OCI-LY3 (cell line): ENCODE results near the gene RTL10.

ENCODE experiments used
- H2AFZ ChIP-seq: fragments of 200-600, 300-600 bp; shearing (Covaris generic); 2 replicates; pipeline ENCODE4 v1.6.0; 2014; ENCODE audit warnings: antibody characterized with exemption, low read depth, low read length
- H3K27ac ChIP-seq: fragments of 200-600, 300-600 bp; sonication (generic); 2 replicates; pipeline ENCODE4 v1.5.1; 2014; ENCODE audit warnings: mild to moderate bottlenecking, low read length, moderate library complexity, mixed read lengths
- H3K27me3 ChIP-seq: fragments of 200-600, 300-600 bp; sonication (generic); 2 replicates; pipeline ENCODE4 v1.6.1; 2014; ENCODE audit warnings: low read depth, low read length, mixed read lengths
- H3K36me3 ChIP-seq: fragments of 200-600, 300-600 bp; sonication (generic); replicated peaks from 2 replicates; pipeline ENCODE3; 2014; ENCODE audit warnings: low read depth, low read length, mixed read lengths
- H3K4me1 ChIP-seq: fragments of 300-600, 200-600 bp; sonication (generic); 2 replicates; pipeline ENCODE4 v1.6.1; 2014; ENCODE audit warnings: low read length, mixed read lengths
- H3K4me2 ChIP-seq: fragments of 200-600, 300-600 bp; sonication (generic); 2 replicates; pipeline ENCODE4 v1.6.1; 2014; ENCODE audit warnings: low read length, mixed read lengths
- H3K4me3 ChIP-seq: fragments of 300-600, 200-600 bp; sonication (generic); 2 replicates; pipeline ENCODE4 v1.5.1; 2014; ENCODE audit warnings: antibody characterized with exemption, mild to moderate bottlenecking, low read length, moderate library complexity
- H3K79me2 ChIP-seq: fragments of 300-600, 200-600 bp; shearing (Covaris generic); 2 replicates; pipeline ENCODE4 v1.6.1; 2014; ENCODE audit warnings: mild to moderate bottlenecking, low read length, mixed read lengths
- H3K9ac ChIP-seq: fragments of 300-600, 200-600 bp; shearing (Covaris generic); 2 replicates; pipeline ENCODE4 v1.6.0; 2014; ENCODE audit warnings: mild to moderate bottlenecking, low read length, moderate library complexity
- H3K9me3 ChIP-seq: fragments of 200-600, 300-600 bp; shearing (Covaris generic); 2 replicates; pipeline ENCODE4 v1.6.1; 2014; ENCODE audit warnings: low read length, mixed read lengths; ENCODE audit not compliant: insufficient read depth
- H4K20me1 ChIP-seq: fragments of 200-600, 300-600 bp; sonication (generic); 2 replicates; pipeline ENCODE4 v1.6.1; 2016; ENCODE audit warnings: low read length, mixed read lengths; ENCODE audit not compliant: insufficient read depth
- CTCF ChIP-seq: fragments of 200-600, 300-600 bp; sonication (generic); IDR thresholded peaks from 2 replicates; pipeline ENCODE4 v1.5.1; 2014; ENCODE audit warnings: antibody characterized with exemption, low read length, low read depth
- EZH2phosphoT487 ChIP-seq: fragments of 200-600 bp; shearing (Covaris generic); IDR thresholded peaks from 2 replicates; pipeline ENCODE4 v1.6.1; 2018; ENCODE audit warnings: antibody characterized with exemption, mixed run types, low read depth

Gene RTL10

GRCh38 chr22:19873960-19874306 is 19.3 kb upstream of the RTL10 start:
- no peak overlapping the region for H3K27ac ChIP-seq
- no peak overlapping the region for H3K9ac ChIP-seq
- H3K27me3 ChIP-seq: no peaks in the 10 kb centered on the region
- H3K79me2 ChIP-seq: no peaks in the 10 kb centered on the region
- H4K20me1 ChIP-seq: no peaks in the 10 kb centered on the region
- no peaks in the 10 kb centered on the region for H3K9me3 ChIP-seq
- H3K4me2 ChIP-seq: no peak overlapping the region
- H3K4me1 ChIP-seq: no peaks in the 10 kb centered on the region
- no peak for TF ChIP-seq CTCF
- TF ChIP-seq EZH2phosphoT487: no peak
- H3K36me3 ChIP-seq: no peaks in the 10 kb centered on the region
- H2AFZ ChIP-seq: no peak overlapping the region
- H3K4me3 ChIP-seq: no peak overlapping the region

- Histone ChIP-seq H3K4me3 (no peak overlapping the region), H4K20me1 (no peaks in the 10 kb centered on the region), H3K9me3 (no peaks in the 10 kb centered on the region), H3K27ac (no peak overlapping the region), H2AFZ (no peak overlapping the region), H3K4me1 (no peaks in the 10 kb centered on the region), H3K79me2 (no peaks in the 10 kb centered on the region), H3K36me3 (no peaks in the 10 kb centered on the region), H3K4me2 (no peak overlapping the region), H3K27me3 (no peaks in the 10 kb centered on the region), H3K9ac (no peak overlapping the region)
- TF ChIP-seq CTCF (no peak), EZH2phosphoT487 (no peak)
These were observed 18.7 kb upstream of the RTL10 start for GRCh38 chr22:19873138-19873959.

GRCh38 chr22:19872779-19873137 is 18.1 kb upstream of the RTL10 start:
- H3K27ac ChIP-seq: no peak overlapping the region
- H2AFZ ChIP-seq: no peak overlapping the region
- no peak overlapping the region for H3K4me3 ChIP-seq
- TF ChIP-seq CTCF (no peak), EZH2phosphoT487 (no peak)
- H3K79me2 ChIP-seq: no peaks in the 10 kb centered on the region
- H3K27me3 ChIP-seq: no peaks in the 10 kb centered on the region
- no peak overlapping the region for H3K9ac ChIP-seq
- no peaks in the 10 kb centered on the region for H3K9me3 ChIP-seq
- no peaks in the 10 kb centered on the region for H3K4me1 ChIP-seq
- no peaks in the 10 kb centered on the region for H3K36me3 ChIP-seq
- H4K20me1 ChIP-seq: no peaks in the 10 kb centered on the region
- H3K4me2 ChIP-seq: no peak overlapping the region

- no peaks in the 10 kb centered on the region for H3K79me2 ChIP-seq
- no peak overlapping the region for H3K27ac ChIP-seq
- no peaks in the 10 kb centered on the region for H3K36me3 ChIP-seq
- H3K4me2 ChIP-seq: no peak overlapping the region
- no peaks in the 10 kb centered on the region for H3K9me3 ChIP-seq
- H3K9ac ChIP-seq: no peak overlapping the region
- no peak overlapping the region for H2AFZ ChIP-seq
- H3K4me3 ChIP-seq: no peak overlapping the region
- no peaks in the 10 kb centered on the region for H3K27me3 ChIP-seq
- no peaks in the 10 kb centered on the region for H4K20me1 ChIP-seq
- H3K4me1 ChIP-seq: no peaks in the 10 kb centered on the region
- TF ChIP-seq EZH2phosphoT487 (no peak), CTCF (no peak)
These were observed 17.4 kb upstream of the RTL10 start for GRCh38 chr22:19871845-19872778.
